Stimulated activated CD4-positive, alpha-beta T cell treated with anti-CD3 and anti-CD28 coated beads, TNF-alpha, amount 100 ng/mL, for 24 hours (primary cell): ENCODE measurements around the gene GJC1.
"Not testable (repeated sequence)": the region's sequence is repeated elsewhere in the genome, so short reads cannot be mapped to it uniquely, and the experiment has no call there.

Source experiments
- DNase-seq, 3 experiments: peaks; one replicate each; pipeline ENCODE4 v3.0.0-alpha.2; 2020; ENCODE audit warnings: low read depth in 3 of 3

Gene GJC1

DNA sequence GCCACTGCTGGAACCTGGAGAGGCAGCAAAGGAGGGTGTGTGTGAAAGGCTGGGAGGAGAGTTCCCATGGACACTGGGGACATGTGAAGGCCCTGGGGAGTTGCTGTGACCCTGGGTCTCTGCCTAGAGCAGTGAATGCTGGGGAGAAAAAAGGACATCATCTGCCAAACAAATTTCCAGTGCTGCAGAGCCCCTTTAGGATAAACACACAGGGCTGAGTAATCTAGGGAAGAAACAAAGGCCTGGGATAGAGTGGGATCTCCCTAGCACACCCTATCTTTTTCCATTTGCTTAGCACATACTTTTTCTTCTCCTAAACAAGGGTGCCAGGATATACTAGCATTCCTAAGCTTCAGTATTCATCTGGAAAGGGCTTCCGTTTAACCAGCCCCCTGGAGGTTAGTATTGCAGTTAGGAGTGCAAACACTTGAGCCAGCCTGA is 14.3 kb upstream of the GJC1 start:
- no peak for DNase-seq

DNA sequence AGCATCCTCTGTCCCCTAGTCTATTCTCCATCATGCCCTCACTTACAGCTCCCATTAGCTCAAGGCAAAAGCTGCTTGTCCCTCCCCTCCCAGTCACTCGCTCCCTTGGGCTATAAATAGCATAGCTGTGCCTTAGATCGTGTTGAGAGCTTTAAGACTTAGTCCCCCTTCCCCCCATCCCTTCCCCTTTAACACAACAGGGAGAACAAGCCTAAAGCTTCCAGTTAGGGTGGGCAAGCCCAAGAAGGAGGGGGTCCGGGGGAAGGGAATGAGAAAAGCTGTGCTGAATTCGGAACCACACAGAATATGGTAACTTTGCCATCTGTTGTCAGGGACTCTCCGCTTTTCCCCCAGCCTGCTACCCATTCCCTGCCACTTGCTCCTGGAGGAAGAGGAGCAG is 12.7 kb upstream of the GJC1 start:
- DNase-seq, result no peak

DNA sequence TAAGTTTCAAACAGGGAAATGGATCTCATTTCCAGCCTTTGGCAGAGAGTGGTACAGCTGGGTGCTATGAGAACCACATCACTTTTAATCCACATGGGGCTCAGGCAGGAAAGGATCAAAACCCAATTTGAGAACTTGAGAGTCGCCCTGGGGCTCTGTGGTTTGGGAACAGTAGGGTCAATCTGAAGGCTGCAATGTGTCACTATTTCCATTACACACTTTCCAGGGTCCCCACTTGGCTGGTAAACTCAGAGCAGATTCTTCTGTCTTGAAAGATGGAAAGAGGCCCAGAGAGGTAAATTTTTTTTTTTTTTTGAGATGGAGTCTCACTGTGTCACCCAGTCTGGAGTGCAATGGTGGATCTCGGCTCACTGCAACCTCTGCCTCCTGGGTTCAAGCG is 10.8 kb upstream of the GJC1 start:
- DNase-seq, result peak in 1 of 3 experiments; percentile 5

DNA sequence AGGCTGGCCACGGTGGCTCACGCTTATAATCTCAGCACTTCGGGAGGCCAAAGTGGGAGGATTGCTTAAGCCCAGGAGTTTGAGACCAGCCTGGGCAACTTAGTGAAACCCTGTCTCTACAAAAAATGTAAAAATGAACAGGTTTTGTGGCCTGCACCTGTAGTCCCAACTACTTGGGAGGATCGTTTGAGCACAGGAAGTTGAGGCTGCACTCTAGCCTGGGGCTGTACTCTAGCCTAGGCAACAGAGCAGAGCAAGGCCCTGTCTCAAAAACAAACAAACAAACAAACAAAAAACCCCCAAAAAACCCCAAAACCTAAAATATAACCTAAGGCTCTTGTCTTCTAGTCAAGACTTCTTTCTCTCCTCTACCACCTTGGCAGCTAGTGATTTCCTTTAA is 10.2 kb upstream of the GJC1 start:
- no peak for DNase-seq

DNA sequence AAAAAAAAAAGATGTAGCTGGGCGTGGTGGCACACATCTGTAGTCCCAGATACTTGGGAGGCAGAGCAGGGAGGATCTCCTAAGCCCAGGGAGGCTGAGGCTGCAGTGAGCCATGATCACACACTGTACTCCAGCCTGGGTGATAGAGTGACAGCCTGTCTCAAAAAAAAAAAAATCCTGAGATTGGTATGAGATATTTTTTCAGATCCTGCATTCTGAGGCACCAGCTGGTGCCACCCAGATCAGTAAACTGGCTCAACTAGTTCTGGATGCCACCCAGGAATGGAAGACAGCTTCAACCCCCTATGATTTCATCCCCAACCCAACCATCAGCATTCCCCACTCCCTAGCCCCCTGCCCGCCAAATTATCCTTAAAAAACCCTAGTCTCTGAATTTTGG is 7.1 kb upstream of the GJC1 start:
- DNase-seq, result no peak

DNA sequence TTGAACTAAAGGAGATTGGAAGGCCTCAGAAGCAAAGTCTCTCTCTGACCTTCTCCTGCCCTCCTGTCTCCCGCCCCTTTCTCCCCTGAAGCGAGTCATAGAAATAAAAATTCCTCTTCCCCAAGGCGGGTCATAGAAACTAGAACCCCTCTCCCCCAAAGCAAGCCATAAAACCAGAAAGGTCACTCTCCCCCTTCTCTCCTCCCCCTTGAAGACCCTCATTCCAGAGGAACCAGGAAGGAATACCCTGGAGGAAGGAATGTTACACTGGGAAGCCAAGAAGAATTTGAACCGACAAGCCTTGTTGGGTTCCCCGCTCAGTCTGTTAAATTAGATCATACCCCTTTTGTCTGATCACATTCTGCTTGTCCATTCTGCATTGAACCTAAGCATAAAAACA is 2.7 kb upstream of the GJC1 start:
- DNase-seq, result no peak

DNA sequence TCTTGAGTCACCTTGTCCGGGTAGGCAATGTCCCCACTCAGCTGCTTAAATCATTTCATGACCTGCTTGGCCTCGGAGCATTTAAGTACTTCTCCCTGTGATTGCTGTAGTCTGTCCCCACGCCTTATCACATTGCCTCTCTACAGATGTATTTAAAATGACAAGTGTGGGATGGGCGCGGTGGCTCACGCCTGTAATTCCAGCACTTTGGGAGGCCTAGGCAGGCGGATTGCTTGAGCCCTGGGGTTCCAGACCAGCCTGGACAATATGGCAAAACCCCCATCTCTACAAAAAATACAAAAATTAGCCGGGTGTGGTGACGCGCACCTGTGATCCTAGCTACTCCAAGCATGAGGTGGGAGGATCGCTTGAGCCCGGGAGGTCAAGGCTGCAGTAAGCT is 1.3 kb upstream of the GJC1 start:
- no peak for DNase-seq

DNA sequence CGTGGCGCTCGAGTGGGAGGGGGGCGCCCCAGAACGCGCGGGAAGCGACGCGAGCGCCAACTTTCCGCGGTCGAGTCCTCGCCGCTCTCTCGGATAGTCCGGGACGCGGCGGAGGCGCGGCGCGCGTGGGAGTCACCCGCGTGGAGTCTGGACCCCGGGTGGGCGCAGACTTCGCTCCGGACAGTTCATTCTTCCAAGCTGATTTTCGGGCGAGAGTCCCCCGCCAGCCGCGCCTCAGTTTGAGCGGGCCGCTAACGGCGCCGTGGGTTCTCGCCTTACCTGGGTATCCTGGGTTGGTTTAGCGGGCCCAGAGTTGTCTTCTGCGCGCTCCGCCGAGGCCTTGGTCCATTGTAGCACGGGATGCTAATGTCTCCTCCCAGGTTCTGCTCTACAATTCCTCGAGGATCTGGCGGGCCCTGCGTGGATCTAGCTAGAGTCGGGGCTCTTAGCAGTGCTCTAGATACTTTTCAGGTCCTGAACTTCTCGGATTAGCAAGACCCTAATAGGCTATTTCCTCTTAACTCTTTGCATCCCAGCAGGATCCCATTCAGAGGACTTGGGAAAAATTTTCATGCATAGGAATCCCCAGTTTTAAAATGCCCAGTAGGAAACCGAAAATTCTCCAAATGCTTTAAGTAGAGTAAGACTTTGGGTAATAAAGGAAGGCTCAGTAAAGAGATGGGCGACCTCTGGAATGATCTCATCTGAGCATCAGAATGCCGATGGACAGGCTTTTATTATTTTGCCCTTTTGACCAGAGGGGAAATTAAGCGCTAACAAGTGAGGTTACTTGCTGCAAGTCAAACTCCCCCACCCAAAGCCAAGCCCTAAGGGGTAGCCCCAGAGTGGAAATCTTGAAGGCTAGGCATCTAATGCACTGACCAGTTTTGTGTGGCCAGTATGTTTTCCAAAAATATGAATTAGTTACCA is 537 bp upstream of the GJC1 start:
- DNase-seq, result peak in 1 of 3 experiments; percentile 12

DNA sequence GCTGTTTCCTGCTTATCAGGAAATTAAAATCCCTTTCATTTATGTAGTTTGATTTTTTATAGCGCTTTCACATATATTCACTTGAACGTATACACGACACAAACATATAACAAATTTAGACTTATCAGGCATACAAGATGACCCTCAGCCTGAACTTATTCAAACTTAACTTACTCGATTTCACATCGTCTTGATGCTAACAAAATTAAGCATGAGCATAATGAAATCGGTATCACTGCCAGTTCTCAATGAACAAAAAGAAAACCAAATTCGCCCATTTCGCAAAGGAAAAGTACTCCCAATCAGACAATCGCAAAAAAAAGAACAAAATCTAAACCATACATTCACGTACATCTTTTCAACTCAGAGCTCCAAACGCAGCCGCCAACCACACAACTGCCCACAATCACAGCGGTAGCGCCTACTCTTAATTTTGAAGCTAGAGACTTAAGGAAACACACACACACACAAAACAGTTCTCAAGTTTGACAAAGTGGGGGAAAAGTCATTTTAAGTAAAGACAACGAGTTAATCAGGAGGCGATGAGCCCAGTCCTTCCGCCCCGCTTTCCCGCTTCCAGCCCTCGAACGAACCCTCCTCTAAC is 1.1 kb downstream of the GJC1 start:
- DNase-seq, result no peak

DNA sequence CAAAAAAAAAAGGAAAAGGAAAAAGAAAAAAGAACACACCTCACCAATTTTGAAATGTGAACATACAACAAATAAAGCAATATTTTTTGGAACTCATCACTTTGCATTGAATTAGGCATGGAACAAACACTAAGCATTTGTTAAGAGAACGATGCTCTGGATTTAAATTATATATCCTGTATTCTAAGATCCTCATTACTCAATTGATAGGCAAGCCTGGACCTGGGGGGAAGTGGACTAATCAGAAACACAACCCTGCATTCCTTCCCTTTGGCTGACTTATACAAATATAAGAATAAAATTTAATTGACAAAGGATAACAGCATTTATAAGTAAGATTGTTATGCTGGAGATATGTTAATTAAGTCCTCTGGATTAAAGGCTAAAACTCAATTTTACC is 2.2 kb downstream of the GJC1 start:
- DNase-seq, result no peak

DNA sequence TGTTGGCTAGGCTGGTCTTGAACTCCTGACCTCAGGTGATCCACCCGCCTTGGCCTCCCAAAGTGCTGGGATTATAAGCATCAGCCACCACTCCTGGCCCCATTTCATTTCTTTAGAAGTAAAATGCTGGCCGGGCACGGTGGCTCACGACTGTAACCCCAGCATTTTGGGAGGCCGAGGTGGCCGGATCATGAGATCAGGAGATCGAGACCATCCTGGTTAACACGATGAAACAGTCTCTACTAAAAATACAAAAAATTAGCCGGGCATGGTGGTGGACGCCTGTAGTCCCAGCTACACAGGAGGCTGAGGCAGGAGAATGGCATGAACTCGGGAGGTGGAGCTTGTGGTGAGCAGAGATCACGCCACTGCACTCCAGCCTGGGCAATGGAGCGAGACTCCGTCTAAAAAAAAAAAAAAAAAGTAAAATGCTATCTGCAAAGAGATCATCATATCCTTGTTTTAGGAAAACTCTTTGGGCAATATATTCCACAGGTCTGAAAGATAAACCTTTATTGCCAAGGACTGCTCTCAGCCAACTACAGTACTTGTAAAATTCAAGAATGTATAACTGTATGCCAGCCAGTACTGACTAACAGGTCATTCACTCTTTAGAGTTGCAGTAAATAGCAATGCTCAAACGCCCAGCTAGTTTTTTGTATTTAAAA is 3.8 kb downstream of the GJC1 start:
- DNase-seq, result no peak

DNA sequence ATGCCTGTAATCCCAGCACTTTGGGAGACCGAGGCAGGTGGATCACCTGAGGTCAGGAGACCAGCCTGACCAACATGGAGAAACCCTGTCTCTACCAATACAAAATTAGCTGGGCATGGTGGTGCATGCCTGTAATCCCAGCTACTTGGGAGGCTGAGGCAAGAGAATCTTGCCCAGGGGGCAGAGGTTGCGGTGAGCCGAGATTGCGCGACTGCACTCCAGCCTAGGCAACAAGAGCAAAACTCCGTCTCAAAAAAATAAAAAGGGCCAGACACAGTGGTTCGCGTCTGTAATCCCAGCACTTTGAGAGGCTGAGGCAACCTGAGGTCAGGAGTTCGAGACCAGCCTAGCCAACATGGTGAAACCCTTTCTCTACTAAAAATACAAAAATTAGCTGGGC is 4.9 kb downstream of the GJC1 start:
- DNase-seq, result not testable (repeated sequence)

DNA sequence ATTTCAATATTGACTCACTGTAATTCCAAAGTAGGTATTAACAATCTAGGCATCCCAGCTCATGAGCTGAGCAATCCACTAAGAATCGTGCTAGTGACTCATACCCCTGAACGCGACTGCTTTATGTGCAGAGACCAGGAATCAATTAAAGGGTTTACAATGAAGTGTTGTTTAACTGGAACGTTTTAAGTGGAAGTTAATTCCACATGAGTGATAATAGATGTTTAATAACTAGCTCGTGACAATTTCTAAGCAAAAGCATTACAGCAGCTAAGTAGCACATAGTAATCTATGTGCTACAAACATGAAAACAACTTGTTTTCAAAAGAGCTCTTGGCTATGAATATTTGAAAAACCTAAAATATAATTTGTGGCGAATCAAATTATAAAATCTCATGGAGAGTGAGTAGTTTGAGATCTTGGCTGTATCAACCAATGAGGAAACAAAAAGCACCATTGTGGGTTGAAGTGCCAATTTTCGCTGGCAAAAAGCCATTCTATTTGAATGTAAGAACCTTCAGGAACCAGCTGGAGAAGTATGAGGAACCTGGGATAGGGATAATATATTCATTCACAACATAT is 9.4 kb downstream of the GJC1 start:
- no peak for DNase-seq

DNA sequence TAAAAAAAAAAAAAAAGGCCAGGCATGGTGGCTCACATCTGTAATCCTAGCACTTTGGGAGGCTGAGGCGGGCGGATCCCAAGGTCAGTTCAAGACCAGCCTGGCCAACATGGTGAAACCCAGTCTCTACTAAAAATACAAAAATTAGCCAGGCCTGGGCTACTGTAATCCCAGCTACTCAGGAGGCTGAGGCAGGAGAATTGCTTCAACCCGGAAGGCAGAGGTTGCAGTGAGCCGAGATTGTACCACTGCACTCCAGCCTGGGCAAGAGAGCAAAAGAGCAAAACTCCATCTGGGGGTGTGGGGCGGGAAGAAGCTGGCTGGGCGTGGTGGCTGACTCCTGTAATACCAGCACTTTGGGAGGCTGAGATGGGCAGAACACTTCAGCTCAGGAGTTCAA is 11.6 kb downstream of the GJC1 start:
- DNase-seq, result not testable (repeated sequence)

DNA sequence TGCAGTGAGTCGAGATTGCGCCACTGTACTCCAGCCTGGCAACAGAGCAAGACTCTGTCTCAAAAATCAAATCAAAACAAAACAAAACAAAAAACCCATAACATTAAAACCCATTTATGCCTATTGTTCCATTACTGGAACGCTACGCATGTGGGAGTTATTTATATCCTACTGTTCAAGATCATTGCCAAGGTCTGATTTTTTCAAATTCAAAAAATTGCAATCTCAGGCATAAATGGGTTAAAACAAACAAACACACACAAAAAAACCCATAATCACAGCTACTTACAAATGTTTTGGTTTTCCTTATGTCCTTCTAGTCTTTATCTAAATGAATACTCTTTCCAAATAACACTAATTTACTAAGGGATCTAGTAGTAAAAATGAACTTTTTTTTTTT is 17.8 kb downstream of the GJC1 start:
- no peak for DNase-seq

DNA sequence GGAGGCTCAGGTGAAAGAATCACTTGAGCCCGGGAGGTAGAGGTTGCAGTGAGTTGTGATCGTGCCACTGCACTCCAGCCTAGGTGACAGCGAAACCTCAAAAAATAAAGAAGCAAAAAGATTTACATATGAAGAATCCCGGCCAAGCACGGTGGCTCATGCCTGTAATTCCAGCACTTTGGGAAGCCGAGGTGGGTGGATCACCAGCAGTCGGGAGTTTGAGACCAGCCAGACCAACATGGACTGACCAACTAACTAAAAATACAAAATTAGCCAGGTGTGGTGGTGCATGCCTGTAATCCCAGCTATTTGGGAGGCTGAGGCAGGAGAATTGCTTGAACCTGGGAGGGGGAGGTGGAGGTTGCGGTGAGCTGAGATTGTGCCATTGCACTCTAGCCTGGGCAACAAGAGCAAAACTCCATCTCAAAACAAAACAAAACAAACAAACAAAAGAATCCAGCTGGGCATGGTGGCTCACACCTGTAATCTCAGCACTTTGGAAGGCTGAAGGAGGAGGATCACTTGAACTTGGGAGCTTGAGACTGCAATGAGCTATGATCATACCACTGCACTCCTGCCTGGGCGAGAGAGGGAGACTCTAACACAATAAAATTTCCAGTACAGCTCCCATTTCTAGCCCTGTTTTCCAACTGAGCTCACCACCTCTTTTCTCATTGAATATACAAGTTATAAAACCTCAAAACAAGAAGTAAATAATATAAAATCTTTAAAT is 21.3 kb downstream of the GJC1 start:
- DNase-seq, result not testable (repeated sequence)

DNA sequence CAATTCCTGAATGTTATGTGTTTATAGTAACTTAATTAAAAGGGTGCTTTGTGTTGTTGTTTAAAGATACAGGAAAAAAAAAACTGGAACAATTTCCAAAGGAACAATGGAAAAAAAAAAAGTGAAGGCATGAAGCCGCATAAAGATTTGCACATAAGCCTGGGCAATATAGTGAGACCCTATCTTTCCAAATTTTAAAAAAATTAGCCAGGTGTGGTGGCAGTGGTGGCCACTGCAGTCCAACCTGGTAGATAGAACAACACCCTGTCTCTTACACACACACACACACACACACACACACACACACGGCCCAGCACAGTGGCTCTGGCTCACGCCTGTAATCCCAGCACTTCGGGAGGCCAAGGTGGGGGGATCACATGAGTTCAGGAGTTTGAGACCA is 21.9 kb downstream of the GJC1 start:
- DNase-seq, result no peak

DNA sequence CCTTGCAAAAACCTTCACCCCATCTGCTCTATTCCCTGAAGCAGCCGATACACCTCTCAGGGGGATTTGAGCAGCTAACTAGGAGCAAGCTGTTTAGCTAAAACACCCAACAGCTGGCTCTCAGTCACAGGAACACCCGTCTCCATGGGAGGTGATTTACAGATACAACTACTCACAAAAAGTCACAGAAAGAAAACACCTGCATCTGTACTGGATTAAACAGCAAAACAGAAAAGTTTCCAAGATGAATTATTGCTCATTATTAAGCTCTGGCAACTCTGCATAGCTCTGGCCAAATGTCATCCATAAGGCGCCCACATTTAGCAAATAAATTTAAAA is 22.3 kb downstream of the GJC1 start:
- no peak for DNase-seq

DNA sequence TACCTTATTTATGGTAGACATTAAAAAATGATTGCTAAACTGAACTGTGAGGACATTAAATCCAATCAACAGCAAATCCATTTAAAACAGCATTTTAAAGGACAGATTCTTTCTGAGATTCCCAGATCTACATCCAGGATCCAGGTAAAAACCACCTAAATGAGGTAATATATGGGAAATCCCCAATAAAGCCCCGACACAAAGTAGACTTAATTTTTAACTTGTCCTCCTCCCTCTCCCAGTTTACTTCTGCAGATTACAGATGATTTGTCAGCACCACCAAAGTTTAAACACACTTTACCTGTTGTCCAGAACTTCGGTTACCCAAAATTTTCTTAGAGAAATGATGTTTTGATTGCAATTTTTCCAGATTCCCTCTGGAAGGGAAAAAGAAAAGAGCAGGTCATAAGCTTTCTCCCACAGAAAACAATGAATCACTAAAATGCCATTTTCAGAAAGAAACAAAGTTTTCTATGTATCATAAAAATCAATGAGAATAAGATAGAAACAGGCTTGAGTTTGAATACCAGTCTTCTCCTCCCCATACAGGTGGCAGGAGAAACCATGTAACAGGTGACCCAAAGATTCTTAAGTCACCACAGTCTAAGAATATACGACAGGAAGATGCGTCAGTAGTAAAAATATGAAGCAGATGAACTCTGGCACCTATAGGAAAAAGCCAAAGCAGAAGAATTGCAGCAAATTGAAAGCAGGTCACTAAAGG is 22.8 kb downstream of the GJC1 start:
- DNase-seq, result no peak

DNA sequence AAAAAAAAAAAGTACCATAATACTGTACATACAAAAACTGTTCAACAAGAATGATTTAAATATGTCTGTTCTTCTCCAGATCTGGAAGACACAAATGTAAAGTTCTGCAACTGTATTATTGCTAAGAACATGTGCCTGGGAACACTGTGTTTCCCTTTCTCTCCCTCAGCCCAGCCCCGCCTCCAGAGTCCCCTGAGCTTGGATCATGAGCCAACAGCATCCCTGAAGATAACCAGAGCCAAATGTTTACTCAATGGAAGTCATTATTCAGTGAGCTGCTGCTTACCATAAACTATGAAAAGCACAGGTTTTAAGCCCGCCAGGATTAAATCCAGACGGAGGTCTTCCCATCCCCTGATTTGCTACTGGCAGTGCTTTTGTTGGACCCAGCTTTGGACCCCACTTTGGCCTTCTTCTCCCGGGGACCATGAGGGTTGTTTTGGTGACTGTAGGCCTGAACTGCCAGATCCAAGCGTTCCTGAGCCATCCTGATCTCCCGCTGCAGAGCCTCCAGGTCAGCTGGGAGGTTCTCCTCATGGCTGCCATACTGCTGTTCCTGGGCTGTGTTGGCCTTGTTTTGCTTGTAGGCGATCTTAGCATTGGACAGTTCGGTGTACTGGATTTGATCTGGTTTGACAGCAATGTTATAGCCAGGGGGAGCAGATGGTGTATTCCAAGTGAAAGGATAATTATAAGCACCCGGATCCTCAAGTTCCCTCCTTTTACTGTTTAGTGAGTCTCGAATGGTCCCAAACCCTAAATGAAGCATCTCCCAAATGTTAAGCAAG is 25.6 kb downstream of the GJC1 start:
- DNase-seq, result no peak
